ENCODE data around the gene LCA5L. TPM values are rescaled to one million over a fixed set of nuclear protein-coding genes. Genes with fewer than 3 reads are reported as not detected.

Gene LCA5L
- polyA plus RNA-seq, 1 donor (not counting 4 experiments of a cell fraction or from before 2014, with no cell fraction given), result 0.96 TPM

DNA sequence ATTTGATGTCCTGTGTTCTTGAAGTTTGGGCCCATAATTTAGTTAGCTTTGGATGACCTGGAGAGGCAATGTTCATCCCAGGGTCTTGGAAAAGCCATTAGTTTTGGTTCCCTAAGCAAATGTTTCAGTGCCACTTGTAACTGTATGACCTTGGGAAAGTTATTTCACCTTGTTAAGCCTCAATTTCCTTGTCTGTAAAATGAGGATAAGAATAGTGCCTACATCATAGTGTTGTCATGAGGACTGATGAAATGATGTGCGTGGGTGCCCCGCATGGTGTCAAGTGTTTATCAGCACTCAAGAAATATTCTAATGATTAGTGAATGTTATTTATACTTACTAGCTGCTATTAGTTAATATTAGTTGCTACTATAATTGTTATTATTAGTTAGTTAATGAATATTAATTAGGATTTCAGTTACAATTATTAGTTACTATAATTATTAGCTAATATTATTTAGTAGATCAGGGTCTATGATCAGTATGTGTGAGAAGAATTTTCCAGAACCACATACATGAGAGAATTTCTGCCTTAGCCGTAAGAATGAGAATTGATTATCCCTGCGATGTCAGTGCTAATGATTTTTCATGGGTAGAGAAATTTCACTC lies 8.1 kb upstream of the LCA5L start:
- no peak overlapping the region for H3K4me2 ChIP-seq (ENCODE audit: control insufficient read depth, extremely low read depth, insufficient read depth, low read depth, low read length)
- no peak for TF ChIP-seq EZH2 (IDR thresholded peaks at IDR 0.05; ENCODE audit: low read length)
- TF ChIP-seq, protein P1, sequence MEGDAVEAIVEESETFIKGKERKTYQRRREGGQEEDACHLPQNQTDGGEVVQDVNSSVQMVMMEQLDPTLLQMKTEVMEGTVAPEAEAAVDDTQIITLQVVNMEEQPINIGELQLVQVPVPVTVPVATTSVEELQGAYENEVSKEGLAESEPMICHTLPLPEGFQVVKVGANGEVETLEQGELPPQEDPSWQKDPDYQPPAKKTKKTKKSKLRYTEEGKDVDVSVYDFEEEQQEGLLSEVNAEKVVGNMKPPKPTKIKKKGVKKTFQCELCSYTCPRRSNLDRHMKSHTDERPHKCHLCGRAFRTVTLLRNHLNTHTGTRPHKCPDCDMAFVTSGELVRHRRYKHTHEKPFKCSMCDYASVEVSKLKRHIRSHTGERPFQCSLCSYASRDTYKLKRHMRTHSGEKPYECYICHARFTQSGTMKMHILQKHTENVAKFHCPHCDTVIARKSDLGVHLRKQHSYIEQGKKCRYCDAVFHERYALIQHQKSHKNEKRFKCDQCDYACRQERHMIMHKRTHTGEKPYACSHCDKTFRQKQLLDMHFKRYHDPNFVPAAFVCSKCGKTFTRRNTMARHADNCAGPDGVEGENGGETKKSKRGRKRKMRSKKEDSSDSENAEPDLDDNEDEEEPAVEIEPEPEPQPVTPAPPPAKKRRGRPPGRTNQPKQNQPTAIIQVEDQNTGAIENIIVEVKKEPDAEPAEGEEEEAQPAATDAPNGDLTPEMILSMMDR (optimal IDR thresholded peaks at IDR 0.05 in 1 of 3, IDR thresholded peaks at IDR 0.05 in 1 of 3, conservative IDR thresholded peaks at IDR 0.05 in 1 of 3; ENCODE audit: extremely low read depth in 1 of 3, insufficient read depth in 2 of 3, low read length in 3 of 3), result no peak
- dilution Hi-C loops (cut with MboI; ENCODE audit: extremely low pct_ligation_motif_present, low sequenced_read_pairs), result no loop called here

DNA sequence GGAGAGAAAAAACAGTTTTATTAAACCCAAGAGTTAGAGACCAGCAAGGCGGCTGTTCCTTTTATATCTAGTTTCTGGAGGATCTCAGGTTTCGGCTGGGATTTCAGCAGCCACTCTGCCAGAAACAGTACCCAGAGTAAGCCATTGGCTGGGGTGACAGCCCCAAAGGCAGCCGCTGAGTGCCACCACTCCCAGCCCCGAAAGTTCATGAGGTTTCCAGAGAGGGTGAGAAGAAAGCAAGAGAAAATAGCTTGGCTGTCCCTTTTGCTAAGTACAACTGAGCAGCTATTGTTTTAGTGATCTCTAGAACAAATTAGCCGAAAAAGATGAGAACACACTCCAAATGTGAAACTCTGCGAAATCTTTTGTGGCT lies 7.4 kb upstream of the LCA5L start:
- TF ChIP-seq, protein P1 (optimal IDR thresholded peaks at IDR 0.05 in 1 of 3, IDR thresholded peaks at IDR 0.05 in 1 of 3, conservative IDR thresholded peaks at IDR 0.05 in 1 of 3; ENCODE audit: extremely low read depth in 1 of 3, insufficient read depth in 2 of 3, low read length in 3 of 3), result no peak
- TF ChIP-seq EZH2 (IDR thresholded peaks at IDR 0.05; ENCODE audit: low read length), result no peak
- dilution Hi-C loops (cut with MboI; ENCODE audit: extremely low pct_ligation_motif_present, low sequenced_read_pairs), result no loop called here
- FAIRE-seq (no peak), DNase-seq (ENCODE audit: low read depth, low spot score) (no peak)
- no peaks in the 10 kb centered on the region for H3K36me3 ChIP-seq (ENCODE audit: control insufficient read depth in 2 of 2, extremely low read depth in 1 of 2, insufficient read depth in 2 of 2, low read length in 2 of 2)
- no peaks in the 10 kb centered on the region for H3K9me1 ChIP-seq (ENCODE audit: control insufficient read depth, extremely low read depth, insufficient read depth, low read length)
- no peak overlapping the region for H3K27ac ChIP-seq (ENCODE audit: control insufficient read depth, insufficient read depth, low read length)
- no peaks in the 10 kb centered on the region for H3K27me3 ChIP-seq (ENCODE audit: control insufficient read depth, extremely low read depth, insufficient read depth, low read length)
- no peaks in the 10 kb centered on the region for H4K20me1 ChIP-seq (ENCODE audit: control insufficient read depth, extremely low read depth, insufficient read depth, low read length)
- no peaks in the 10 kb centered on the region for H3K4me1 ChIP-seq (ENCODE audit: control insufficient read depth, extremely low read depth, insufficient read depth, low read length)
- no peaks in the 10 kb centered on the region for H3K79me2 ChIP-seq (ENCODE audit: control insufficient read depth, insufficient read depth, low read length)
- no peaks in the 10 kb centered on the region for H3K9me3 ChIP-seq (ENCODE audit: control insufficient read depth, low read depth, low read length)
- H2AFZ ChIP-seq (ENCODE audit: control insufficient read depth, low read length), result no peak overlapping the region
- no peak overlapping the region for H3K4me2 ChIP-seq (ENCODE audit: control insufficient read depth, extremely low read depth, insufficient read depth, low read depth, low read length)
- no peak overlapping the region for H3K9ac ChIP-seq (ENCODE audit: control insufficient read depth, extremely low read depth, insufficient read depth, low read length)
- no peak overlapping the region for H3K4me3 ChIP-seq (ENCODE audit: control insufficient read depth in 2 of 3, extremely low read depth in 1 of 3, insufficient read depth in 2 of 3, low read depth in 1 of 3, low read length in 3 of 3)

More for the DNA sequence above, 8.1 kb upstream of the LCA5L start:
- no peak overlapping the region for H3K4me3 ChIP-seq (ENCODE audit: control insufficient read depth in 2 of 3, extremely low read depth in 1 of 3, insufficient read depth in 2 of 3, low read depth in 1 of 3, low read length in 3 of 3)
- no peaks in the 10 kb centered on the region for H3K9me1 ChIP-seq (ENCODE audit: control insufficient read depth, extremely low read depth, insufficient read depth, low read length)
- FAIRE-seq, result no peak
- DNase-seq (ENCODE audit: low read depth, low spot score), result no peak
- H3K27ac ChIP-seq (ENCODE audit: control insufficient read depth, insufficient read depth, low read length), result no peak overlapping the region
- H4K20me1 ChIP-seq (ENCODE audit: control insufficient read depth, extremely low read depth, insufficient read depth, low read length), result no peaks in the 10 kb centered on the region
- no peak overlapping the region for H3K9ac ChIP-seq (ENCODE audit: control insufficient read depth, extremely low read depth, insufficient read depth, low read length)
- H3K36me3 ChIP-seq (ENCODE audit: control insufficient read depth in 2 of 2, extremely low read depth in 1 of 2, insufficient read depth in 2 of 2, low read length in 2 of 2), result no peaks in the 10 kb centered on the region
- H2AFZ ChIP-seq (ENCODE audit: control insufficient read depth, low read length), result no peak overlapping the region
- H3K4me1 ChIP-seq (ENCODE audit: control insufficient read depth, extremely low read depth, insufficient read depth, low read length), result no peaks in the 10 kb centered on the region
- no peaks in the 10 kb centered on the region for H3K9me3 ChIP-seq (ENCODE audit: control insufficient read depth, low read depth, low read length)
- no peaks in the 10 kb centered on the region for H3K27me3 ChIP-seq (ENCODE audit: control insufficient read depth, extremely low read depth, insufficient read depth, low read length)
- no peaks in the 10 kb centered on the region for H3K79me2 ChIP-seq (ENCODE audit: control insufficient read depth, insufficient read depth, low read length)

Data from keratinocyte (primary cell).